ENCODE results near the gene CST7.

DNA sequence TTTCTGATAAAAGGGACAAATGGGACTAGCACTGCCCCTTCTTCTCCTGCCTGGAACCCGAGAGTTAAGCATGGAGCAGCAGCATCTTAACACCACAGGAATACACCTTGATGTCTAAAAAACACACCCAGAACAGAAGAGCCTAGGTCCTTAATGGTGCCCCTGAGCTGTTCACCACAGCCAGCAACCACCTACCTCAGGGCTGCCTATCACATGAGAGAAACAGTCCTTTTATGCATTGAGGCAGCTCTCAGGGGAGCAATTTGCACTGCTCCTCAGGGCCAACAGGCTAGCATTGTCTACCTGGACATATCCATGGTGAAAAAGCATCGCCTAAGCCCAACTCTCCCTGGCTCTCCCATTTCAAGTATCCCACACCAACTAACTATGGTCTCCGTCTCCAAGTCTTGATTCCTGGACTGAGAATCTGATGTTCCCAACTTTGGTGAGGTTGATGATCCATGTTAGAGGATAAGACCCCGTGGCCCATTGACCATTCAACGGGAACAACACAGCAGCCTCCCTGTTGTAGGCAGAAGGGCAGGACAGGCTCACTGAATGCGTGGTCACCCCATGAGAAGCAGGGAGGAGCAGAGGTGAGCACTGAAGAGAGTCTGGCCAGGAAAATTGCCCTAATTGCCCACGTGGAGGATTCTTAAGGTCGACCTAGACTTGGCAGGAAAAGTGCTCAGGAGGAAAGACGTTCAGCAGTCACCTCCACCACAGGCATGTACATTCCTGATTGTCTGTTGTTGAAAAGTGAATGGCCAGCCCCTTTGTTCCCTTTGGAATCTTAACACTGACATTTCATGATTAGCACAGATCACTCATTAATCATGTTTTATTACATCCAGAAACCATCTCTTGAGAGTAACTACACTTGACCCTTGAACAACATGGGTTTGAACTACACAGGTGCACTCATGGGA, 47.6 kb downstream of the CST7 start:
- no peak for TF ChIP-seq EZH2phosphoT487 (conservative IDR thresholded peaks at IDR 0.05; ENCODE audit: low read length)
- TF ChIP-seq, protein P1, sequence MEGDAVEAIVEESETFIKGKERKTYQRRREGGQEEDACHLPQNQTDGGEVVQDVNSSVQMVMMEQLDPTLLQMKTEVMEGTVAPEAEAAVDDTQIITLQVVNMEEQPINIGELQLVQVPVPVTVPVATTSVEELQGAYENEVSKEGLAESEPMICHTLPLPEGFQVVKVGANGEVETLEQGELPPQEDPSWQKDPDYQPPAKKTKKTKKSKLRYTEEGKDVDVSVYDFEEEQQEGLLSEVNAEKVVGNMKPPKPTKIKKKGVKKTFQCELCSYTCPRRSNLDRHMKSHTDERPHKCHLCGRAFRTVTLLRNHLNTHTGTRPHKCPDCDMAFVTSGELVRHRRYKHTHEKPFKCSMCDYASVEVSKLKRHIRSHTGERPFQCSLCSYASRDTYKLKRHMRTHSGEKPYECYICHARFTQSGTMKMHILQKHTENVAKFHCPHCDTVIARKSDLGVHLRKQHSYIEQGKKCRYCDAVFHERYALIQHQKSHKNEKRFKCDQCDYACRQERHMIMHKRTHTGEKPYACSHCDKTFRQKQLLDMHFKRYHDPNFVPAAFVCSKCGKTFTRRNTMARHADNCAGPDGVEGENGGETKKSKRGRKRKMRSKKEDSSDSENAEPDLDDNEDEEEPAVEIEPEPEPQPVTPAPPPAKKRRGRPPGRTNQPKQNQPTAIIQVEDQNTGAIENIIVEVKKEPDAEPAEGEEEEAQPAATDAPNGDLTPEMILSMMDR (IDR thresholded peaks at IDR 0.05; ENCODE audit: insufficient read depth, low read length, poor library complexity, severe bottlenecking) = no peak
